Transverse colon (tissue), 3 donors: Measurements from ENCODE around the gene CCSER2.

Source experiments
- EP300 ChIP-seq: sonication (generic); formaldehyde crosslinking; IDR thresholded peaks from one replicate; pipeline ENCODE4 v1.6.1; 2017; ENCODE audit warnings: antibody characterized with exemption, low read depth
- POLR2A ChIP-seq: fragments of 450-650 bp; IDR thresholded peaks from one replicate; pipeline ENCODE4 v1.6.1; 2016; ENCODE audit warnings: antibody characterized with exemption, mild to moderate bottlenecking, moderate library complexity
- TF ChIP-seq, protein P1 (sequence below), 5 experiments: fragments of 200-600 bp in 3 of 5; fragments of 450-650 bp in 2 of 5; sonication (generic) in 3 of 5; IDR thresholded peaks; 1 replicate in 2 of 5; 2 replicates in 3 of 5; pipeline ENCODE4 v1.5.1; 2016 to 2017; ENCODE audit warnings: antibody characterized with exemption in 5 of 5, inconsistent platforms in 3 of 5, mild to moderate bottlenecking in 2 of 5, moderate library complexity in 1 of 5

DNA sequence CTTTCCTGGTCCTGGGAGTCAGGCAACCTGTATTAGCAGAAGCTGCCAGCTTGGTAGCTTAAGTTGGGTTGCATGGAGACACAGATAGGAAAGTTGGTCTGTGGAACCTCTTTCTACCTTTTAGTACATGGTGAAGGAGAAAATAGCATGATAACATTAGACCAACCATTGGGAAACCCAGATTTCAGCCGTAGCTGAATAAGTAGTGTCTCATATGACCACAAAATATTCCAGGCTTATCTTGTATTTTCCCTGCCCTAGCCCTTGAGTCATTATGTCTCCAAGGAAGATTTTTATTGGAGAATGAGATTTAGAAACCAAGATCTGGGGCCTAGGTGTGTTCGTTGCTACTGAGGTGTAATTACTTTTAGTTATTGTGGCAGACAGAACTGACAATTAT is 67.2 kb downstream of the CCSER2 start:
- TF ChIP-seq, protein P1, sequence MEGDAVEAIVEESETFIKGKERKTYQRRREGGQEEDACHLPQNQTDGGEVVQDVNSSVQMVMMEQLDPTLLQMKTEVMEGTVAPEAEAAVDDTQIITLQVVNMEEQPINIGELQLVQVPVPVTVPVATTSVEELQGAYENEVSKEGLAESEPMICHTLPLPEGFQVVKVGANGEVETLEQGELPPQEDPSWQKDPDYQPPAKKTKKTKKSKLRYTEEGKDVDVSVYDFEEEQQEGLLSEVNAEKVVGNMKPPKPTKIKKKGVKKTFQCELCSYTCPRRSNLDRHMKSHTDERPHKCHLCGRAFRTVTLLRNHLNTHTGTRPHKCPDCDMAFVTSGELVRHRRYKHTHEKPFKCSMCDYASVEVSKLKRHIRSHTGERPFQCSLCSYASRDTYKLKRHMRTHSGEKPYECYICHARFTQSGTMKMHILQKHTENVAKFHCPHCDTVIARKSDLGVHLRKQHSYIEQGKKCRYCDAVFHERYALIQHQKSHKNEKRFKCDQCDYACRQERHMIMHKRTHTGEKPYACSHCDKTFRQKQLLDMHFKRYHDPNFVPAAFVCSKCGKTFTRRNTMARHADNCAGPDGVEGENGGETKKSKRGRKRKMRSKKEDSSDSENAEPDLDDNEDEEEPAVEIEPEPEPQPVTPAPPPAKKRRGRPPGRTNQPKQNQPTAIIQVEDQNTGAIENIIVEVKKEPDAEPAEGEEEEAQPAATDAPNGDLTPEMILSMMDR (IDR thresholded peaks at IDR 0.05): no peak
- no peak for TF ChIP-seq POLR2A
- TF ChIP-seq EP300: no peak
